ENCODE data around the gene IFNGR1. TPM values are rescaled to one million over a fixed set of nuclear protein-coding genes. Genes with fewer than 3 reads are reported as not detected.
"Not testable (repeated sequence)": the region's sequence is repeated elsewhere in the genome, so short reads cannot be mapped to it uniquely, and the experiment has no call there.

The IFNGR1 gene
- total RNA-seq, 1 donor: 45.3 TPM

- H3K4me3 ChIP-seq (ENCODE audit: low read depth, low read length): no peak overlapping the region
- TF ChIP-seq, protein P1, sequence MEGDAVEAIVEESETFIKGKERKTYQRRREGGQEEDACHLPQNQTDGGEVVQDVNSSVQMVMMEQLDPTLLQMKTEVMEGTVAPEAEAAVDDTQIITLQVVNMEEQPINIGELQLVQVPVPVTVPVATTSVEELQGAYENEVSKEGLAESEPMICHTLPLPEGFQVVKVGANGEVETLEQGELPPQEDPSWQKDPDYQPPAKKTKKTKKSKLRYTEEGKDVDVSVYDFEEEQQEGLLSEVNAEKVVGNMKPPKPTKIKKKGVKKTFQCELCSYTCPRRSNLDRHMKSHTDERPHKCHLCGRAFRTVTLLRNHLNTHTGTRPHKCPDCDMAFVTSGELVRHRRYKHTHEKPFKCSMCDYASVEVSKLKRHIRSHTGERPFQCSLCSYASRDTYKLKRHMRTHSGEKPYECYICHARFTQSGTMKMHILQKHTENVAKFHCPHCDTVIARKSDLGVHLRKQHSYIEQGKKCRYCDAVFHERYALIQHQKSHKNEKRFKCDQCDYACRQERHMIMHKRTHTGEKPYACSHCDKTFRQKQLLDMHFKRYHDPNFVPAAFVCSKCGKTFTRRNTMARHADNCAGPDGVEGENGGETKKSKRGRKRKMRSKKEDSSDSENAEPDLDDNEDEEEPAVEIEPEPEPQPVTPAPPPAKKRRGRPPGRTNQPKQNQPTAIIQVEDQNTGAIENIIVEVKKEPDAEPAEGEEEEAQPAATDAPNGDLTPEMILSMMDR (IDR thresholded peaks at IDR 0.05; ENCODE audit: insufficient read depth, low read length): no peak
- DNase-seq (ENCODE audit: low read depth): no peak
Observed at GRCh38 chr6:137214931-137215330, 4.3 kb downstream of the IFNGR1 start.

DNA sequence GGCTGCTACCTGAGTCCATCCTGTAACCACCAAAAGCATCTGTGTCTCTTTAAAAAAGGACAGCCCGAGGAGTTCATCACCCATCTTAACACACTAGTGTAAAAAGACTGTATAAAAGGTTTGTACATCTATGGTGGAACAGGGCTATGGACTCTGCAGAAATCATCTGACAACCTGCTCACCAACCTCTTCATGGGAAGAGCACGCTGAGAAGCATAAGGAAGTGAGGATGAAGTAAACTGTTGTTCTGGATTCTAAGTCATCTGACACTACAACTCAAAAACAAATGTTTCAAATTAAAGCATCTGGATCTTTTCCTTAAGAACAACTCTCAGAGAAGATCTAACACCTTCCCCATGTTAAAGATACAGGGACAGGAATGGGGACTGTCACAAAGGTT, 5.4 kb downstream of the IFNGR1 start:
- H3K4me3 ChIP-seq (ENCODE audit: low read depth, low read length): no peak overlapping the region
- no peak for DNase-seq (ENCODE audit: low read depth)
- TF ChIP-seq, protein P1 (IDR thresholded peaks at IDR 0.05; ENCODE audit: insufficient read depth, low read length): no peak

DNA sequence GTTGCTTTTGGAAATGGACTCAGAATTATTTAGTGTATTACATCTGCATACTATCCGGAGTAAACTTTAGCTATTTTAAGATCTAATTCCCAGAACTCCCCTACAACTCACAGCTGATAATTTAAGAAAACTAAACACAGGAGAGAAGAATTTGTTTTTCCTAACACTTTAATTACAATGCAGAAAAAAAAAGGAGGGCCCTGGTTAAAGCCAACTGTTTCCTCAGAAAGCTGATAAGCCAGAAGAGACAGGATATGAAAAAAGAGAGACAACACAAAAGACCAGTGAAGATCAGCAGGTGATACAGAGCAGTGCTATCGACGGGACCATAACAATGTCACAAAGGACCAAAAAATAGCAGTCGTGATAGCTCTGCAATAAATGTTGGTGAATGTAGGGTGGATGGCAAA, 5.8 kb downstream of the IFNGR1 start:
- DNase-seq (ENCODE audit: low read depth): peak; percentile 38
- no peak overlapping the region for H3K4me3 ChIP-seq (ENCODE audit: low read depth, low read length)
- TF ChIP-seq, protein P1 (IDR thresholded peaks at IDR 0.05; ENCODE audit: insufficient read depth, low read length): no peak

DNA sequence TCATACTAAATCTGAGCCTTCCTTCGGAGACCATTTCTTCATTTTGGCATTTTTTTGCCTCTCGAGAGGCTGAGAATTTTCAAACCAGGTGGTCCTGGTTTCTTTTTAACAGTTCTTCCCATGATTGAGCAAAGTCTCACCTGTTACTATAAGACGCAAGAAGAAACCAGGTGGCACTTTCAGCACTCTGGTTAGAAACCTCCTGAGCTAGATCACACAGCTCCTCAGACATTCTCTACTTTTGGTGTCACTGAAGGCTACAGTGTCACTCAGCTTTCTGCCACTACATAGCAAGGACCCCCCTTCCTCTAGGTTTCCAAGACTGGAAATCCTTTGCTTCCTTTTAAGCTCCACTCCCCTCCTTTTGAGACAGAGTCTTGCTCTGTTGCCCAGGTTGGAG, 7.3 kb downstream of the IFNGR1 start:
- no peak for DNase-seq (ENCODE audit: low read depth)
- H3K4me3 ChIP-seq (ENCODE audit: low read depth, low read length): no peak overlapping the region
- TF ChIP-seq, protein P1 (IDR thresholded peaks at IDR 0.05; ENCODE audit: insufficient read depth, low read length): no peak

DNA sequence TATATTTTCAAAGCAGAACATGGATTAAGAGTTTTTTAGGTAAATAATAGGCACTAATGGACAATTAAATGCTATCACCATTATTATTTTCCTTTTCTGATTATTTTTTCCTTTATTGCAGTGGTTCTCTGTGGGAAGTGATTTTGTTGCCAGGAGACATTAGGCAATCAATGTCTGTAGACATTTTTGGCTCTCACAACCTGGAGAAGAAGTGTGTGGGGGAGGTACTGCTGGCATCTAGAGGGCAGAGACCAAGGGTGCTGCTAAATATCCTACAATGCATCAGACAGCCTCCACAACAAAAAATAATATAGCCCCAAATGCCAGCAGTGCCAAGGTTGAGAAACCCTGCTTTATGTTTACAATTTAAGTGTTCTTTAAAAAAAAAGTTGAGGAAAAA, 8.3 kb downstream of the IFNGR1 start:
- no peak overlapping the region for H3K4me3 ChIP-seq (ENCODE audit: low read depth, low read length)
- TF ChIP-seq, protein P1 (IDR thresholded peaks at IDR 0.05; ENCODE audit: insufficient read depth, low read length): no peak
- peak; percentile 72 for DNase-seq (ENCODE audit: low read depth)

DNA sequence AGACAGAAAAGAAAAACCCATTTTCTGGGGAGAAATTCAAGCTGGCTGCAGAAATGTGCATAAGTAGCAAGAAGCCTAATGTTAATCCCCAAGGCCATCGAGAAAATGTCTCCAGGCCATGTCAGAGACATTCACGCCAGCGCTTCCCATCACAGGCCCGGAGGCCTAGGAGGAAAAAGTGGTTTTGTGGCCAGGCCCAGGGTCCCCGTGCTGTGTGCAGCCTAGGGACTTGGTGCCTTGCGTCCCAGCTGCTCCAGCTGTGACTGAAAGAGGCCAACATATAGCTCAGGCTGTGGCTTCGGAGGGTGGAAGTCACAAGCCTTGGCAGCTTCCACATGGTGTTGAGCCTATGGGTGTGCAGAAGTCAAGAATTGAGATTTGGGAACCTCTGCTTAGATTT, 10.9 kb downstream of the IFNGR1 start:
- TF ChIP-seq, protein P1 (IDR thresholded peaks at IDR 0.05; ENCODE audit: insufficient read depth, low read length): no peak
- no peak overlapping the region for H3K4me3 ChIP-seq (ENCODE audit: low read depth, low read length)
- no peak for DNase-seq (ENCODE audit: low read depth)

DNA sequence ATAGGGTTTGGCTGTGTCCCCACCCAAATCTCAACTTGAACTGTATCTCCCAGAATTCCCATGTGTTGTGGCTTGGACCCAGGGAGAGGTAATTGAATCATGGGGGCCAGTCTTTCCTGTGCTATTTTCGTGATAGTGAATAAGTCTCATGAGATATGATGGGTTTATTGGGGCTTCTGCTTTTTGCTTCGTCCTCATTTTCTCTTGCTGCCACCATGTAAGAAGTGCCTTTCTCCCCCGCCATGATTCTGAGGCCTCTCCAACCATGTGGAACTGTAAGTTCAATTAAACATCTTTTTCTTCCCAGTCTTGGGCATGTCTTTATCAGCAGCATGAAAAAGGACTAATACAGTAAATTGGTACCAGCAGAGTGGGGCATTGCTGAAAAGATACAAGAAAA, 11.7 kb downstream of the IFNGR1 start:
- H3K4me3 ChIP-seq (ENCODE audit: low read depth, low read length); DNase-seq (ENCODE audit: low read depth): not testable (repeated sequence)

Measured in fibroblast of the aortic adventitia (primary cell).